CD14-positive monocyte (primary cell): ENCODE measurements around the gene FBP2. TPM values are rescaled to one million over a fixed set of nuclear protein-coding genes. Genes with fewer than 3 reads are reported as not detected.

Experiments used
- DNase-seq, 3 donors: peaks; one replicate each; pipeline ENCODE4 v3.0.0-alpha.2; 2011 to 2022
- H2AFZ ChIP-seq: 2 replicates; pipeline ENCODE4 v1.6.0; 2012; ENCODE audit warnings: mild to moderate bottlenecking, low read depth, low read length, inconsistent platforms; ENCODE audit not compliant: insufficient read depth, poor library complexity, severe bottlenecking
- H3K27ac ChIP-seq, 2 donors: 1 replicate in 1 of 2; 2 replicates in 1 of 2; pipeline ENCODE4 v1.5.1; 2012 to 2013; ENCODE audit warnings: low read length in 2 of 2, control low read depth in 1 of 2, inconsistent platforms in 1 of 2, low read depth in 1 of 2, mild to moderate bottlenecking in 1 of 2
- H3K27me3 ChIP-seq, 2 donors: one replicate each; pipeline versions ENCODE4 v1.6.0 to v1.6.1; 2011 to 2013; ENCODE audit warnings: low read length in 2 of 2; ENCODE audit not compliant: control insufficient read depth in 2 of 2, insufficient read depth in 2 of 2
- H3K36me3 ChIP-seq, 2 donors: replicated peaks in 1 of 2; 1 replicate in 1 of 2; 2 replicates in 1 of 2; pipeline versions ENCODE4 v1.5.1 to v1.6.1; 2012 to 2013; ENCODE audit warnings: low read length in 2 of 2, control low read depth in 1 of 2, inconsistent platforms in 1 of 2, mild to moderate bottlenecking in 1 of 2; ENCODE audit not compliant: insufficient read depth in 2 of 2, control insufficient read depth in 1 of 2
- H3K4me1 ChIP-seq, 2 donors: 1 replicate in 1 of 2; 2 replicates in 1 of 2; pipeline versions ENCODE4 v1.5.1 to v1.6.1; 2012 to 2013; ENCODE audit warnings: low read length in 2 of 2, control low read depth in 1 of 2, inconsistent platforms in 1 of 2, mild to moderate bottlenecking in 1 of 2, moderate library complexity in 1 of 2; ENCODE audit not compliant: insufficient read depth in 2 of 2, control insufficient read depth in 1 of 2
- H3K4me2 ChIP-seq: replicated peaks from 2 replicates; pipeline ENCODE3; 2012; ENCODE audit warnings: low read length, moderate library complexity, mild to moderate bottlenecking; ENCODE audit not compliant: poor library complexity, severe bottlenecking; ENCODE audit errors: extremely low read depth
- H3K4me3 ChIP-seq, 3 experiments: fragments of 200-600 bp in 1 of 3; sonication (generic) in 1 of 3; replicated peaks in 1 of 3; 1 replicate in 2 of 3; 2 replicates in 1 of 3; pipeline ENCODE4 v1.5.1; 2011 to 2013; ENCODE audit warnings: low read length in 3 of 3, mild to moderate bottlenecking in 3 of 3, control low read depth in 2 of 3, low read depth in 2 of 3, inconsistent platforms in 1 of 3, moderate library complexity in 1 of 3
- H3K79me2 ChIP-seq: 2 replicates; pipeline ENCODE4 v1.6.0; 2012; ENCODE audit warnings: mild to moderate bottlenecking, control low read depth, inconsistent platforms, low read length, moderate library complexity; ENCODE audit not compliant: insufficient read depth
- H3K9ac ChIP-seq: 2 replicates; pipeline ENCODE4 v1.6.0; 2017; ENCODE audit warnings: low read length, mild to moderate bottlenecking; ENCODE audit not compliant: insufficient read depth, poor library complexity, severe bottlenecking
- H3K9me3 ChIP-seq, 2 donors: replicated peaks in 1 of 2; 1 replicate in 1 of 2; 2 replicates in 1 of 2; pipeline versions ENCODE4 v1.5.1 to v1.6.1; 2012 to 2013; ENCODE audit warnings: low read length in 2 of 2, control low read depth in 1 of 2; ENCODE audit not compliant: control insufficient read depth in 1 of 2, insufficient read depth in 1 of 2
- H4K20me1 ChIP-seq: 2 replicates; pipeline ENCODE4 v1.6.0; 2012; ENCODE audit warnings: mild to moderate bottlenecking, low read length, control low read depth, moderate library complexity; ENCODE audit not compliant: insufficient read depth
- H3K27ac Mint-ChIP-seq, 7 donors: one replicate each; pipeline ENCODE4 v1.8.0; 2020; ENCODE audit warnings: mild to moderate bottlenecking in 7 of 7, mixed read lengths in 7 of 7, moderate library complexity in 6 of 7, inconsistent platforms in 2 of 7
- H3K27me3 Mint-ChIP-seq, 3 donors: one replicate each; pipeline ENCODE4 v1.8.0; 2021 to 2022; ENCODE audit warnings: low read depth in 3 of 3, mild to moderate bottlenecking in 3 of 3, mixed read lengths in 3 of 3, moderate library complexity in 3 of 3, inconsistent platforms in 1 of 3
- H3K36me3 Mint-ChIP-seq, 2 donors: one replicate each; pipeline ENCODE4 v1.8.0; 2020; ENCODE audit warnings: mixed read lengths in 2 of 2, inconsistent platforms in 1 of 2, mild to moderate bottlenecking in 1 of 2
- H3K4me1 Mint-ChIP-seq: one replicate; pipeline ENCODE4 v1.8.0; 2020; ENCODE audit warnings: mild to moderate bottlenecking, mixed read lengths
- H3K4me3 Mint-ChIP-seq, 2 donors: one replicate each; pipeline ENCODE4 v1.8.0; 2020; ENCODE audit warnings: mild to moderate bottlenecking in 2 of 2, mixed read lengths in 2 of 2, moderate library complexity in 1 of 2
- H3K9me3 Mint-ChIP-seq, 7 donors: one replicate each; pipeline ENCODE4 v1.8.0; 2020 to 2022; ENCODE audit warnings: mixed read lengths in 7 of 7, mild to moderate bottlenecking in 6 of 7, moderate library complexity in 6 of 7, inconsistent platforms in 2 of 7
- WGBS: methylation state at CpG from one replicate; pipeline ENCODE4 v1.1.5; 2013; ENCODE audit warnings: missing lambda C conversion rate; ENCODE audit not compliant: insufficient coverage; 5-methylcytosine and 5-hydroxymethylcytosine counted together
- intact Hi-C, 2 donors: fragments of 100-400 bp; cut with micrococcal nuclease; formaldehyde crosslinking; loops; one replicate each; pipeline versions ENCODE4 v1.15.0 to v1.15.1; 2023
- polyA plus RNA-seq, 3 donors: library from polyadenylated mRNA; depleted of rRNA in 1 of 3; unstranded in 2 of 3; stranded (reverse) in 1 of 3; fragments of 300-500 nt in 2 of 3; fragments of >200 nt in 1 of 3; fragmentation: Illumina TruSeq in 2 of 3; gene quantifications; 1 replicate in 2 of 3; 2 replicates in 1 of 3; pipeline ENCODE4 v1.2.3, GENCODE V29; 2012 to 2021
- TF ChIP-seq, protein P1 (sequence below): fragments of 200-600 bp; IDR thresholded peaks from one replicate; pipeline ENCODE4 v1.8.0; 2022; ENCODE audit warnings: antibody characterized with exemption, mild to moderate bottlenecking

Gene FBP2
- polyA plus RNA-seq, 3 donors: not detected

- Mint-ChIP-seq H3K9me3 (no peaks in the 10 kb centered on the region), H3K4me1 (peaks cover 4% of the 10 kb centered on the region), H3K27me3 (peaks cover 0 to 2% (median 0%) of the 10 kb centered on the region in 3 donors), H3K36me3 (peaks cover 53 to 63% of the 10 kb centered on the region in 2 donors), H3K4me3 (no peak overlapping the region), H3K27ac (peak overlapping the region in 1 of 7 donors; percentile 2)
- no peaks in the 10 kb centered on the region for H4K20me1 ChIP-seq
- no peaks in the 10 kb centered on the region for H3K27me3 ChIP-seq
- H3K27ac ChIP-seq: peak overlapping the region in 1 of 2 donors; percentile 31
- H2AFZ ChIP-seq: no peak overlapping the region
- WGBS: no CpG with 5 or more reads among the region's 4 CpGs
- H3K9me3 ChIP-seq: no peaks in the 10 kb centered on the region
- TF ChIP-seq, protein P1, sequence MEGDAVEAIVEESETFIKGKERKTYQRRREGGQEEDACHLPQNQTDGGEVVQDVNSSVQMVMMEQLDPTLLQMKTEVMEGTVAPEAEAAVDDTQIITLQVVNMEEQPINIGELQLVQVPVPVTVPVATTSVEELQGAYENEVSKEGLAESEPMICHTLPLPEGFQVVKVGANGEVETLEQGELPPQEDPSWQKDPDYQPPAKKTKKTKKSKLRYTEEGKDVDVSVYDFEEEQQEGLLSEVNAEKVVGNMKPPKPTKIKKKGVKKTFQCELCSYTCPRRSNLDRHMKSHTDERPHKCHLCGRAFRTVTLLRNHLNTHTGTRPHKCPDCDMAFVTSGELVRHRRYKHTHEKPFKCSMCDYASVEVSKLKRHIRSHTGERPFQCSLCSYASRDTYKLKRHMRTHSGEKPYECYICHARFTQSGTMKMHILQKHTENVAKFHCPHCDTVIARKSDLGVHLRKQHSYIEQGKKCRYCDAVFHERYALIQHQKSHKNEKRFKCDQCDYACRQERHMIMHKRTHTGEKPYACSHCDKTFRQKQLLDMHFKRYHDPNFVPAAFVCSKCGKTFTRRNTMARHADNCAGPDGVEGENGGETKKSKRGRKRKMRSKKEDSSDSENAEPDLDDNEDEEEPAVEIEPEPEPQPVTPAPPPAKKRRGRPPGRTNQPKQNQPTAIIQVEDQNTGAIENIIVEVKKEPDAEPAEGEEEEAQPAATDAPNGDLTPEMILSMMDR: no peak
- H3K79me2 ChIP-seq: no peaks in the 10 kb centered on the region
- intact Hi-C loops: no loop called here
- H3K9ac ChIP-seq: no peak overlapping the region
- DNase-seq: no peak
- H3K36me3 ChIP-seq: peaks cover 32 to 56% of the 10 kb centered on the region in 2 donors
- no peak overlapping the region for H3K4me3 ChIP-seq
- no peak overlapping the region for H3K4me2 ChIP-seq
- H3K4me1 ChIP-seq: no peaks in the 10 kb centered on the region
Measured at GRCh38 chr9:94619026-94619425, 25.4 kb upstream of the FBP2 start.

GRCh38 chr9:94613003-94613402, 19.4 kb upstream of the FBP2 start:
- Histone ChIP-seq H3K4me3 (no peak overlapping the region), H3K36me3 (peaks cover 41 to 88% of the 10 kb centered on the region in 2 donors), H3K27ac (no peak overlapping the region), H3K9me3 (no peaks in the 10 kb centered on the region), H3K27me3 (no peaks in the 10 kb centered on the region), H2AFZ (no peak overlapping the region), H4K20me1 (peaks cover 6% of the 10 kb centered on the region), H3K79me2 (no peaks in the 10 kb centered on the region), H3K4me1 (no peaks in the 10 kb centered on the region), H3K4me2 (no peak overlapping the region), H3K9ac (no peak overlapping the region)
- H3K36me3 Mint-ChIP-seq: peaks cover 73 to 96% of the 10 kb centered on the region in 2 donors
- peaks cover 0 to 4% (median 2%) of the 10 kb centered on the region in 3 donors for H3K27me3 Mint-ChIP-seq
- H3K4me1 Mint-ChIP-seq: peaks cover 5% of the 10 kb centered on the region
- H3K4me3 Mint-ChIP-seq: no peak overlapping the region
- no CpG with 5 or more reads among the region's 3 CpGs for WGBS
- H3K9me3 Mint-ChIP-seq: no peaks in the 10 kb centered on the region
- TF ChIP-seq, protein P1: no peak
- intact Hi-C loops: no loop called here
- DNase-seq: no peak
- H3K27ac Mint-ChIP-seq: no peak overlapping the region
